ENCODE data around the gene ADAM8. TPM values are rescaled to one million over a fixed set of nuclear protein-coding genes. Genes with fewer than 3 reads are reported as not detected.

The ADAM8 gene
- total RNA-seq, 2 experiments from 2014 or later = 10.0 to 16.3 TPM

DNA sequence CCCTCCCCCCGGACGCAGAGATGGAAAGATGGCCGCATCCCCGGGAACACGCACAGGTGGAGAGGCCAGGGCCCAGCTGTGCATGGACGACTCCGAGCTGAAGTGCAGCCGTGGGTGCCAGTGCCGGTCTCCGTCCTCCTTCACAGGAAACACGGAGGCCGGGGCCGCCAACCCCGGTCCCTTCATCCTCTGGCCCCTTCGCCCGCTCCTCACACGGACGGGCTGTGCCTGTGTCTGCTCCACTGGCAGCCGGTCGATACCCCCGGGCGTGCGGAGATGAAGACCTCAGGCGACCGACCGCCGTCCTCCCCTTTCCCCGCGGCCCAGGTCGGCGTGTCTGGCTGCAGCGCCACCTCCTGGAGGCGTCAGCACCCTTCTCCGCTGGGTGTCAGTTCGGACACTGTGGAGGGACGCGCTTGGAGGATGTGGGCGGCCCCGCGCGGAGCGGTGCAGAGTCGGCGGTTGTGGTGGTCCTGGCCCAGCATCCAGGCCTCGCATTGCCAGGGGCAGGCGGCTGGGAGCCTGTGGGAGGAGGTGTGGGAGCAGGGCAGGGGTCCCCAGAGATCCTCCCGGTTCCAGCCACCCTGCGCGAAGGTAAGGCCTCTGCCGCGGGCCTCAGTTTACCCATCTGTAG, 41.9 kb upstream of the ADAM8 start:
- intact Hi-C loops (cut with micrococcal nuclease; ENCODE audit: unreplicated experiment) = no loop called here
- no peaks in the 10 kb centered on the region for H3K79me2 ChIP-seq (ENCODE audit: insufficient read depth, low read depth, low read length)
- ChIA-PET CTCF (ENCODE audit: unreplicated experiment) (no interaction called here), POLR2A (no interaction called here)
- peak overlapping the region; percentile 19; the same call in 1 of the 2 replicates for H3K4me2 ChIP-seq (ENCODE audit: low read length)
- no peak for DNase-seq (ENCODE audit: low spot score)
- H3K9me3 ChIP-seq (ENCODE audit: low read length) = no peaks in the 10 kb centered on the region
- no TSS peak for BruUV-seq (replicated peaks)
- no peaks in the 10 kb centered on the region for H4K20me1 ChIP-seq (ENCODE audit: insufficient read depth, low read length)
- H3K36me3 ChIP-seq (ENCODE audit: insufficient read depth, low read length) = no peaks in the 10 kb centered on the region
- no peak overlapping the region for H3K27ac ChIP-seq (ENCODE audit: low read depth, low read length, poor library complexity, severe bottlenecking)
- TF ChIP-seq, protein P1, sequence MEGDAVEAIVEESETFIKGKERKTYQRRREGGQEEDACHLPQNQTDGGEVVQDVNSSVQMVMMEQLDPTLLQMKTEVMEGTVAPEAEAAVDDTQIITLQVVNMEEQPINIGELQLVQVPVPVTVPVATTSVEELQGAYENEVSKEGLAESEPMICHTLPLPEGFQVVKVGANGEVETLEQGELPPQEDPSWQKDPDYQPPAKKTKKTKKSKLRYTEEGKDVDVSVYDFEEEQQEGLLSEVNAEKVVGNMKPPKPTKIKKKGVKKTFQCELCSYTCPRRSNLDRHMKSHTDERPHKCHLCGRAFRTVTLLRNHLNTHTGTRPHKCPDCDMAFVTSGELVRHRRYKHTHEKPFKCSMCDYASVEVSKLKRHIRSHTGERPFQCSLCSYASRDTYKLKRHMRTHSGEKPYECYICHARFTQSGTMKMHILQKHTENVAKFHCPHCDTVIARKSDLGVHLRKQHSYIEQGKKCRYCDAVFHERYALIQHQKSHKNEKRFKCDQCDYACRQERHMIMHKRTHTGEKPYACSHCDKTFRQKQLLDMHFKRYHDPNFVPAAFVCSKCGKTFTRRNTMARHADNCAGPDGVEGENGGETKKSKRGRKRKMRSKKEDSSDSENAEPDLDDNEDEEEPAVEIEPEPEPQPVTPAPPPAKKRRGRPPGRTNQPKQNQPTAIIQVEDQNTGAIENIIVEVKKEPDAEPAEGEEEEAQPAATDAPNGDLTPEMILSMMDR (conservative IDR thresholded peaks at IDR 0.05; ENCODE audit: low read length) = no peak; the same call in 1 of the 2 replicates
- TF ChIP-seq EZH2phosphoT487 (IDR thresholded peaks at IDR 0.05; ENCODE audit: borderline replicate concordance, low read depth, low read length) = no peak
- H3K9me2 ChIP-seq (ENCODE audit: insufficient read depth, low read length) = no peaks in the 10 kb centered on the region
- peaks cover 16% of the 10 kb centered on the region for H3K4me1 ChIP-seq (ENCODE audit: insufficient read depth, low read length, poor library complexity, severe bottlenecking)
- no peak overlapping the region for H3K4me3 ChIP-seq (ENCODE audit: low read depth, low read length, poor library complexity, severe bottlenecking)
- no peak overlapping the region for H2AFZ ChIP-seq (ENCODE audit: low read length)

DNA sequence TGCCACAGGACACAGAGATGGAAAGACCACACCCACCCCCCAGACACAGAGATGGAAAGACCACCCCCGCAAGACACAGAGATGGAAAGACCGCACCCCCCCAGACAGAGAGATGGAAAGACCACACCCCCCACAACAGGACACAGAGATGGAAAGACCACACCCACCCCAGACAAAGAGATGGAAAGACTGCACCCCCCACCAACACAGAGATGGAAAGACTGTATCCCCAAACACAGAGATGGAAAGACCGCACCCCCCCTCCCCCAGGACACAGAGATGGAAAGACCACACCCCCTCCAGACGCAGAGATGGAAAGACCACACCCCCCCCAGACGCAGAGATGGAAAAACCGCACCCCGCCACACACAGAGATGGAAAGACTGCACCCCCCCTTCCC, 40.1 kb upstream of the ADAM8 start:
- BruUV-seq (replicated peaks) = no TSS peak
- intact Hi-C loops (cut with micrococcal nuclease; ENCODE audit: unreplicated experiment) = no loop called here
- Histone ChIP-seq H3K27ac (ENCODE audit: low read depth, low read length, poor library complexity, severe bottlenecking) (no peak overlapping the region), H3K79me2 (ENCODE audit: insufficient read depth, low read depth, low read length) (no peaks in the 10 kb centered on the region), H3K9me3 (ENCODE audit: low read length) (no peaks in the 10 kb centered on the region), H3K4me1 (ENCODE audit: insufficient read depth, low read length, poor library complexity, severe bottlenecking) (peaks cover 21% of the 10 kb centered on the region), H3K9me2 (ENCODE audit: insufficient read depth, low read length) (no peaks in the 10 kb centered on the region), H4K20me1 (ENCODE audit: insufficient read depth, low read length) (no peaks in the 10 kb centered on the region), H3K4me2 (ENCODE audit: low read length) (no peak overlapping the region), H3K4me3 (ENCODE audit: low read depth, low read length, poor library complexity, severe bottlenecking) (no peak overlapping the region), H3K36me3 (ENCODE audit: insufficient read depth, low read length) (peaks cover 17% of the 10 kb centered on the region; the same call in 1 of the 2 replicates), H2AFZ (ENCODE audit: low read length) (no peak overlapping the region)
- CTCF ChIA-PET (ENCODE audit: unreplicated experiment) = no interaction called here
- no peak for DNase-seq (ENCODE audit: low spot score)
- TF ChIP-seq, protein P1 (conservative IDR thresholded peaks at IDR 0.05; ENCODE audit: low read length) = no peak
- TF ChIP-seq EZH2phosphoT487 (IDR thresholded peaks at IDR 0.05; ENCODE audit: borderline replicate concordance, low read depth, low read length) = no peak
- POLR2A ChIA-PET = no interaction called here

DNA sequence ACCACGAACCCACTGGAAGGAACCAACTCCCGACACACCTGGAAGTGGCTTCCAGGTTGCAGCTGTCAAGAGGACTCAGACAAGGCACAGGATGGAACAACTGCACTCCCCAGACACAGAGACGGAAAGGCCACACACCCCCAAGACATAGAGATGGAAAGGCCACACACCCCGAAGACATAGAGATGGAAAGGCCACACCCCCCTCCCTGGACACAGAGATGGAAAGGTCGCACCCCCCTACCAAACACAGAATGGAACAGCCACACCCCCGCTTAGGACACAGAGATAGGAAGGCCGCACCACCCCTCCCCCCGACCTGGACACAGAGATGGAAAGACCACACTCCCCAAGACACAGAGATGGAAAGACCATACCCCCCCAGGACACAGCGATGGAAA, 39.6 kb upstream of the ADAM8 start:
- no peak overlapping the region for H3K4me2 ChIP-seq (ENCODE audit: low read length)
- intact Hi-C loops (cut with micrococcal nuclease; ENCODE audit: unreplicated experiment) = no loop called here
- H3K4me3 ChIP-seq (ENCODE audit: low read depth, low read length, poor library complexity, severe bottlenecking) = no peak overlapping the region
- no peak overlapping the region for H3K27ac ChIP-seq (ENCODE audit: low read depth, low read length, poor library complexity, severe bottlenecking)
- no peak for DNase-seq (ENCODE audit: low spot score)
- no peaks in the 10 kb centered on the region for H4K20me1 ChIP-seq (ENCODE audit: insufficient read depth, low read length)
- ChIA-PET POLR2A (no interaction called here), CTCF (ENCODE audit: unreplicated experiment) (interaction anchor here (1.1 kb wide), 1 partner anchor 8 kb away, joined by 4 read pairs; no protein-coding TSS in a partner anchor)
- H2AFZ ChIP-seq (ENCODE audit: low read length) = no peak overlapping the region
- H3K9me3 ChIP-seq (ENCODE audit: low read length) = no peaks in the 10 kb centered on the region
- H3K79me2 ChIP-seq (ENCODE audit: insufficient read depth, low read depth, low read length) = no peaks in the 10 kb centered on the region
- TF ChIP-seq, protein P1 (conservative IDR thresholded peaks at IDR 0.05; ENCODE audit: low read length) = no peak
- no peak for TF ChIP-seq EZH2phosphoT487 (IDR thresholded peaks at IDR 0.05; ENCODE audit: borderline replicate concordance, low read depth, low read length)
- no peaks in the 10 kb centered on the region for H3K9me2 ChIP-seq (ENCODE audit: insufficient read depth, low read length)
- no TSS peak for BruUV-seq (replicated peaks)
- peaks cover 21% of the 10 kb centered on the region for H3K4me1 ChIP-seq (ENCODE audit: insufficient read depth, low read length, poor library complexity, severe bottlenecking)
- H3K36me3 ChIP-seq (ENCODE audit: insufficient read depth, low read length) = peaks cover 22% of the 10 kb centered on the region; the same call in 1 of the 2 replicates

Measured in OCI-LY7 (cell line).